22Rv1 (cell line): ENCODE results near the gene POGLUT2.

Source experiments
- ZFX ChIP-seq: fragments of 450-650 bp; IDR thresholded peaks from 2 replicates; pipeline ENCODE4 v1.6.1; 2017; ENCODE audit warnings: antibody characterized with exemption, borderline replicate concordance
- TF ChIP-seq, protein P1 (sequence below): fragments of 450-650 bp; IDR thresholded peaks from 2 replicates; pipeline ENCODE4 v1.5.1; 2017; ENCODE audit warnings: mild to moderate bottlenecking

DNA sequence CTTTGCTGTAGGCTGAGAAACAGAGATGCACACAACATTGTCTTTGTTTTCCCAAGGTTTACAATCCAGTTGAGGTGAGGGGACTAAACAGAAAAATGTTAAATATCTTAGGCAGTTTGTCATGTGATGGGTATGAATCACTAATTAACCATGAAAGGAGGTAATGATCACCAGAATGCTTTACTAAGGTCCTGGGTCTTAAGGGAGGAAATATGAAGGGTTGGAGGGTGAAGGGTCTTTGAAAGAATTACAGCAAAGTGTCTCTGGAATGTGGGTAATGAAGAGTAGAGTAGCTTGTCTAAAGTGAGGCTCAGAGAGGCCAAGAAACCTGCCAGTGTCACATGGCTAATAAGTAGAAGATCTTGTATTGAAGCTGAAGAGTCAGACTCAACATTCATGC is 19.1 kb upstream of the POGLUT2 start:
- TF ChIP-seq, protein P1, sequence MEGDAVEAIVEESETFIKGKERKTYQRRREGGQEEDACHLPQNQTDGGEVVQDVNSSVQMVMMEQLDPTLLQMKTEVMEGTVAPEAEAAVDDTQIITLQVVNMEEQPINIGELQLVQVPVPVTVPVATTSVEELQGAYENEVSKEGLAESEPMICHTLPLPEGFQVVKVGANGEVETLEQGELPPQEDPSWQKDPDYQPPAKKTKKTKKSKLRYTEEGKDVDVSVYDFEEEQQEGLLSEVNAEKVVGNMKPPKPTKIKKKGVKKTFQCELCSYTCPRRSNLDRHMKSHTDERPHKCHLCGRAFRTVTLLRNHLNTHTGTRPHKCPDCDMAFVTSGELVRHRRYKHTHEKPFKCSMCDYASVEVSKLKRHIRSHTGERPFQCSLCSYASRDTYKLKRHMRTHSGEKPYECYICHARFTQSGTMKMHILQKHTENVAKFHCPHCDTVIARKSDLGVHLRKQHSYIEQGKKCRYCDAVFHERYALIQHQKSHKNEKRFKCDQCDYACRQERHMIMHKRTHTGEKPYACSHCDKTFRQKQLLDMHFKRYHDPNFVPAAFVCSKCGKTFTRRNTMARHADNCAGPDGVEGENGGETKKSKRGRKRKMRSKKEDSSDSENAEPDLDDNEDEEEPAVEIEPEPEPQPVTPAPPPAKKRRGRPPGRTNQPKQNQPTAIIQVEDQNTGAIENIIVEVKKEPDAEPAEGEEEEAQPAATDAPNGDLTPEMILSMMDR: no peak
- TF ChIP-seq ZFX: no peak
